T47D (cell line): Measurements from ENCODE around the gene PANK3.
"Not testable (repeated sequence)": the region's sequence is repeated elsewhere in the genome, so short reads cannot be mapped to it uniquely, and the experiment has no call there.

Experiments used
- DNase-seq, 2 experiments: peaks; one replicate each; pipeline versions ENCODE4 v3.0.0 to v3.0.0-alpha.2; 2011 to 2012; ENCODE audit warnings: low read depth in 1 of 2, low spot score in 1 of 2
- JUND ChIP-seq: IDR thresholded peaks from 2 replicates; pipeline ENCODE4 v1.6.1; 2012; ENCODE audit warnings: low read depth
- in situ Hi-C: cut with HindIII; loops from 2 replicates; pipeline ENCODE4 v1.10.0; 2016; ENCODE audit warnings: low sequenced_read_pairs, low pct_unique_long_range_greater_than_20kb

PANK3 gene

DNA sequence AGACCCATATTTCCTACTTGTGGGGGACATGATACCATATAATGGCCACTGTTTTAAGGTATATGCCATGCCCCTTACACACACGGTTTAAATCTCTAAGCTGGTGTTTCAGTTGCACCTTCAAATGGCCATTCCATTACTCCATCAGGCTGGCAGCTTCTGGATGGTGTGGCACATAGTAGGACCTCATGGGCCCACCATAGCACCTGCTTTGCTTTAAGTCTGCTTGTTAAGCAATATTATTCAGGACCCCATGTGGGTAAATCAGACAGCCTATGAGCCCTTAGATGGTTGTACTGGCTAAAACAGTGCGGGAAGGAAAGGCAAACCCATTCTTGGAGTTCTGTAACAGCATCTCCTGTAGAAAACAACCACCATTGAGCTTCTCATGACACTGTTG lies 27.4 kb upstream of the PANK3 start:
- in situ Hi-C loops: no loop called here
- DNase-seq: no peak
- no peak for TF ChIP-seq JUND

DNA sequence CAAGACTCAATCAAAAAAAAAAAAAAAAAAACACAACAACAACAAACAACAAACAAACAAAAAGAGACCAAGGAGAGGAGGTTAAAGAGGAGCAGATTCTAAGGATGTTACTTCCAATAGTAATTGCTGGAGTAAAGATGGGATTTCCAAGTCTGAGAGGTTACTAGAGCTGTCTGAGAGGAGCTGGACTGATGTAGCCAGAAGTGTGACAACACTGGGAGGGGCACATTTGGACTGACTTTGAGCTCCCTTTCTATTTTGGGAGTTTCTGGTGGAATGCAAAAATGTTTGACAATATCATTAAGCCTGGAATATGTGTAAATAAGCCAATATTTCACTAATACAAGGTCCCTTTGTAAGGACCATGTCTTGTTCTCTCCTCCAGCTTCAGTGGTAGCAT lies 25.3 kb upstream of the PANK3 start:
- in situ Hi-C loops: no loop called here
- TF ChIP-seq JUND: no peak
- DNase-seq: no peak

DNA sequence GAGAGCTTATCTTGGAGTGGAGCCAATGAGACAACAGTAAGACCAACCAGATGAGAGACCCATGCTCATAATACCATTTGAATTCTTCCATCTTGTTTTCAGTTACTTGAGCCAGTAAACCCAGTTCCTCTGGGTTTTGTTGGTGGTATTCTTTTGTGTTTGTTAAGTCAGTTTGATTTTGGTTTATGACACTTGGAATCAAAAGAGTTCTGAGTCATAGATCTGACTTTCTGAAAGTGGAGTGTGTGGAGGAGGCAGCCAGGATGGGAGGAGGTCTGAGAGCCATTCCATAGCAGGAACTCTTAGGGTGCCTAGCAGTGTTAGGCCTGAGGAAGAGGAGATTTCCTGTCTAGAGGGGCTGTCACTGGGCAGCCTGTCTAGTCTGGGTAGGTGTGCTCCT lies 24.6 kb upstream of the PANK3 start:
- no peak for DNase-seq
- in situ Hi-C loops: no loop called here
- TF ChIP-seq JUND: no peak

DNA sequence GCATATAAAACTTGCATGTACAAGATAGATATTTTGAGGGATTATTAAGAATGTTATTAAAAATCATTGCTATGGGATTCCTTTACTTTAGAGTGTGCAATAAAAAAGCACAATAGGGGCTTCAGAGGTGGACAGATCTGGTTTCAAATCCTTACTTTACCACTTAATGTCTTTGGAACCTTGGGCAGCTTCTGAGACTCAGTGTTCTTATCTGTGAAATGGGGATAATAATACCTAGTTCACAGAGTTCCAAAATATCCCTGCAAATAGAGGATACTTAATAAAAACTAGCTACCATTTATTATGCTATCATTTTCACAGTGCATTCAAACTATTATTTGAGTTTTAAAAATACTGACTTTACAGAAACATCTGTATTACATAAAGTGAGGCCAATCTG lies 23.3 kb upstream of the PANK3 start:
- DNase-seq: no peak
- in situ Hi-C loops: no loop called here
- TF ChIP-seq JUND: no peak

DNA sequence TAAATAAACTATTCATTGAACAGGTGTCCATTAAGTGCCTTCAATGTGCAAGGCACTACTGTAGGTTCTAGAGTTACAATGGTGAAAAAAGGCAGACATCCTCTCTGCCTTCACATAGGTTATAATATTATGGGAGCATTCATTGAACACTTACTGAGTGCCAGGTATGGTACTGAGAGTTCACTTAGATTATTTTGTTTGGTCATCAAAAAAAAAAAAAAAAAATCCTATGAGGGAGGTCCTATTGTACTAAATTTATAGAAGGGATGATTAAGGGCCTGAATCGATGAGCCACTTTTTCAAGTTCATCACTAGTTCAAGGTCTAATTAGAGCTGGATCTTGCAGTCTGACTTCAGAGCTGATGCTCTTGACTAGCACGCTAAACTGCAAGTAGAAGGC lies 22.8 kb upstream of the PANK3 start:
- no peak for TF ChIP-seq JUND
- in situ Hi-C loops: no loop called here
- DNase-seq: no peak

DNA sequence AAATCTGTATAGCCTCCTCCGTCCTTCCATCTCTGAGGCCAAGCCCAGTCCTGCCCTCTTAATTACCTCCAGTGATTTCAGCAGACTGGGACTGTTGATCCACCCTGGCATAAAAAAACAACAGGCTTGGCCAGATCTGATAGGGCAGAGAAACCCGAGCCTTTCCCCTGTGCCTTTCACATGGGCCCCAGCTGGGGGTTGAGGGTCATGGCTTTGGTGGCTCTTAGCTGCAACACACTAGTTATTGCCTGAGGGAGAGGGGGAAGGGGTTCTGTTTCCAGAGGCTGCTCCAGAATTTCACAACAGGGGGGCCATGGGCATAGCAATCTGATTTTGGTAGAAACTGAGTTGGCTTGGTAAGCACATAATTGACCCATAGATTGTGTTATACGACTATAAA lies 21.2 kb upstream of the PANK3 start:
- in situ Hi-C loops: no loop called here
- peak in 1 of 2 experiments; percentile 90 for DNase-seq
- peak; percentile 53; the same call in 1 of the 2 replicates for TF ChIP-seq JUND

DNA sequence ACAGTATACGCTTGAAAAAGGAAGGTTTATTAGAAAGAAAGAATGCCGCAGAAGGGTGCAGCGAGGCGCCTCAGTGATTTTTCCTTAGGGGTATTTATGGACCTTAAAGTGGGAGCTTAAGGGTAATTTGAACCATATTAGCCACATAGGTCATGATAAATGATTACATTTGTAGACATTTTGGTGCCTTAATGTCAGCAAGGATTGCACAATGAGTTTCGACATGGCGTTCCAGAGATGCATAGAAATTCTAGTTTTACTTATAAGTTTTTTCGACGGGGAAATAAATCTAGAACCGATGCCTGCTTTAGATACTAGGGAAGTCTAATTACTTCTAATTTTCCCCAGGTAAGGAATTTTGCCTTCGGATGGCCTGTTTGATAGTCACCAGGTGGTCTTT lies 20.7 kb upstream of the PANK3 start:
- in situ Hi-C loops: no loop called here
- TF ChIP-seq JUND: no peak
- DNase-seq: no peak

DNA sequence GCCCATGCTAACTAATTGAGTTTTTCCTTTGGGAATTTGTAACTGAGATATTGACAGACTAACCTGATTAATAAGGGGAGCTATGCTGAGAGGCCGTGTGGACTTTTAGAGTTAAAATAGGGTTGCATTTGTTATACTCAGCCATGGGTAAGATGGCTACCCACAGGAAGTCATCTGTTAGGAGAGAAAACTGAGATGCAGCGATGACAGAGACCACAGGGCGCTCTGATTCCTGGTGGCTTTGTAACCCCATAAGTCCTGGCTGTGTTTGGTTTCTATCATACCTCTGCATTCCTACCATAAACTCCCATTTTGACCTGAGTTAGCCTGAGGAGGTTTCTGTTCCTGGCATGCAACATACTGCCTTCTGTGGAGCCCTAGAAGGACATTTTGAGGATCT lies 19.5 kb upstream of the PANK3 start:
- TF ChIP-seq JUND: no peak
- in situ Hi-C loops: no loop called here
- no peak for DNase-seq

DNA sequence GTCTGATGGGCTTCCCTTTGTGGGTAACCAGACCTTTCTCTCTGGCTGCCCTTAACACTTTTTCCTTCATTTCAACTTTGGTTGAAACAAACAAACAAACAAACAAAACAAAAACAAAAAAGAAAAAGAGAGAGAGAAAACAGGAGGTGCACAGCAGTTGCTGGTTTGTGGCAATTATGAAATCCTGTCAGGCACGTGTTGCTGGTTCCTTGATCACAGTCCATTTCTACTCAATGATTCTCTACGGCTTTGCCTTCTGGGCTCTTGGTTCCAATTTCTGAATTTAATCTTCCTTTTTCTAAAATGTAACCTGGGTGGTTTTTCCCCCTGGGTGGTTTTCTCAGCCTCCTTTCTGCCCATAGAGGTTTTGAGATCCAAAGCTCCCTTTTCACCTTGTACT lies 17.8 kb upstream of the PANK3 start:
- no peak for DNase-seq
- in situ Hi-C loops: no loop called here

DNA sequence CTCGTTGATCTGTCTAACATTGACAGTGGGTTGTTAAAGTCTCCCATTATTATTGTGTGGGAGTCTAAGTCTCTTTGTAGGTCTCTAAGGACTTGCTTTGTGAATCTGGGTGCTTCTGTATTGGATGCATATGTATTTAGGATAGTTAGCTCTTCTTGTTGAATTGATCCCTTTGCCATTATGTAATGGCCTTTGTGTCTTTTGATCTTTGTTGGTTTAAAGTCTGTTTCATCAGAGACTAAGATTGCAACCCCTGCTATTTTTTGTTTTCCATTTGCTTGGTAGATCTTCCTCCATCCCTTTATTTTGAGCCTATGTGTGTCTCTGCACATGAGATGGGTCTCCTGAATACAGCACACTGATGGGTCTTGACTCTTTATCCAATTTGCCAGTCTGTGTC lies 17.0 kb upstream of the PANK3 start:
- in situ Hi-C loops, DNase-seq: not testable (repeated sequence)

More for the DNA sequence above, 17.8 kb upstream of the PANK3 start:
- no peak for TF ChIP-seq JUND

DNA sequence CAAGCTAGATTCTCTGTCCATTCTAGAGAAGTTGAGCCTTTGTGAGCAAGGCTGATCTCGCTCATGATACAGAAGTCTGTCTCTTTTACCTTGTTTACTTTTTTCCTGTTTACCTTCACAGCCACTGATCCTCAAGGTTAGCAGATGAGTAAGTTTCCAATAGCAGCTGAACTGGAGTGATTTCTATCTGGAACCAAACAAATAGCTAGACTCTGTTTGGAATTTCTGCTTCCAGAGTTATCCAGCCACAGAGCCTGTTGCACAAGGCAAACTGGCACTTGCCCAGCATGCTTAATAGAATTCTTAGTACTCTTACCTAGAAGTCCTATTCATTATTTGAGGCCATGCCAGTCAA lies 12.8 kb upstream of the PANK3 start:
- DNase-seq: peak; percentile 55 to 98
- peak; percentile 87 for TF ChIP-seq JUND
- in situ Hi-C loops: no loop called here

DNA sequence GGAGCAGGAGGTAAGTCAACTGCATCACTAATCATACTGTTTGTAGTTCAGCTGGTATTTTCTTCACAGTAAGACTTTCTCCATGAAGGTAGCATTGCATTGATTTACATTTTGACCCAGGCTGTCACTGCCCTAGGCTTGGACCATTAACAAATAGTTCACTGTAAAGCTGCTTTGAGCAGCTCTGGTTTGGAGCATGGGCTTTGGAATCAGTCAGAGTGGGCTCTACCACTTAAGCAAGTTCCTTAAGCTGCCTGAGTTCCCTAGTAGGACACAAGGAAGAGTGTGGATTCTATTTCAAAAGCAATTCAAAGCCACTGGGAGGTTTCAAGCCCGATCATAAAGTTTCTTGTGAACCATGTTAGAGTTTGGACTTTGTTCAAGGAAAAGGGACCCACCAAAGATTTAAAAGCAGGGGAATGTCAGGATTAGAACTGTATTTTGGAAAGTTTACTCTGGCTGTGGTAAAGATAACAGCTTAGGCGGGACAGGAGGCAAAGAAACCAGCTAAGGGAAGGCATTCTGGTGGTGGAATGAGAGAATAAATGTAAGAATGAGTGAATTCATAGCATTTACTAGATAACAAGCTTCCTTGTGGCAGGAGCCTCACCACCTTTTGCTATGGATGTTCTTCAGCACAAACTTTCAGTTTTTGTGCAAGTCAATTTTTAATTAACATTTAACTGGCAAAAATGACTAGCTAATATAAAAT lies 12.3 kb upstream of the PANK3 start:
- no peak for DNase-seq
- TF ChIP-seq JUND: no peak
- in situ Hi-C loops: no loop called here

DNA sequence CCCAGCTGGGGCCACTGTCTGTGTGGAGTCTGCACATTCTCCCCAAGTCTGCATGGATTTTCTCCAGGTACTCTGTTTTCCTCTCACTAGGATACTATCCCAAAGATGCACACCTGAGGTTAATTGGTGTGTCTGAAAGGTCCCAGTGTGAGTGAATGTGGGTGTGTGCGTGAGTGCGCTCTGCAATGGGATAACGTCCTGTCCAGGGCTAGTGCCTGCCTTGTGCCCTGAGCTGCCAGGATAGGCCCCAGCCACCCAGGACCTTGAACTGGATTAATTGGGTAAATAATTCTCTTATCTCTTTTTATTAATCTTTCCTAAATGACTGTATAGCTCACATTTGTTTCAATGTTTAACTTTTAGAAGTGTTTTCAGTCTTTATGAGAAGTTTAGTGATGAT lies 11.5 kb upstream of the PANK3 start:
- no peak for TF ChIP-seq JUND

DNA sequence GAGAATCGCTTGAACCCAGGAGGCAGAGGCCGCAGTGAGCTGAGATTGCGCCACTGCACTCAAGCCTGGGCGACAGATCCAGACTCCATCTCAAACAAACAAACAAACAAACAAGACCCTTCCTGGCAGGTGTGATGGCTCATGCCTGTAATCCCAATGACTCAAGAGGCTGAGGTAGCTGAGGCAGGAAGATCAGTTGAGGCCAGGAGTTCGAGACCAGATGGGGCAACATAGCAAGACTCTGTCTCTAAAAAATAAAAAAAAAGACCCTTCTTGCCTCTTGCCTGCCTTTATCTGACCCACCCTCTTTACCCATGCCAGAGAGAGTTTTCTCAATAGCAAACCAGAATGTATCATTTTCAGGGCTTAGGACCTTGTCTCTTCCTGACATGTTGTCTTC lies 8.8 kb upstream of the PANK3 start:
- DNase-seq: no peak
- in situ Hi-C loops: no loop called here
- TF ChIP-seq JUND: no peak

More for the DNA sequence above, 11.5 kb upstream of the PANK3 start:
- in situ Hi-C loops: no loop called here
- DNase-seq: no peak
